ENCODE data around the gene TNS1.

DNA sequence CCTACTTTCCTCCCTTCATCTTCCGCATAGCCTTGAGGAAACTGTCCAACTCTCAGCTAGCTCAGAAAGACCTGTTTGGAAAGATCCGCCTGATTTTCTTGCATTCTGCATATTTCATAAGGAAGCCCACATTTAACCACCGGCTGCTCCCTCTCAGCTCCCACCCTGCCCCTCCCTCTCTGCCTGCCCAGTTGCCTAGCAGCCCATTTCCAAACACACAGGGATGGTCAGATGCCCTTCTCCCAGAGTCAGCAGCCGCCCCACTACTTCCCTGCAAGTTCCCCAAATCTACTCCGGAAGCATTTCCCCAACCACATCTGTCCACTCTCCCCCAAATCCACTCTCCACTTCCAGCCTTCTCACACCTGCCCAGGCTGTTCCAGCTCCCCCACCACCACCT is 96.0 kb downstream of the TNS1 start:
- TF ChIP-seq, protein P1, sequence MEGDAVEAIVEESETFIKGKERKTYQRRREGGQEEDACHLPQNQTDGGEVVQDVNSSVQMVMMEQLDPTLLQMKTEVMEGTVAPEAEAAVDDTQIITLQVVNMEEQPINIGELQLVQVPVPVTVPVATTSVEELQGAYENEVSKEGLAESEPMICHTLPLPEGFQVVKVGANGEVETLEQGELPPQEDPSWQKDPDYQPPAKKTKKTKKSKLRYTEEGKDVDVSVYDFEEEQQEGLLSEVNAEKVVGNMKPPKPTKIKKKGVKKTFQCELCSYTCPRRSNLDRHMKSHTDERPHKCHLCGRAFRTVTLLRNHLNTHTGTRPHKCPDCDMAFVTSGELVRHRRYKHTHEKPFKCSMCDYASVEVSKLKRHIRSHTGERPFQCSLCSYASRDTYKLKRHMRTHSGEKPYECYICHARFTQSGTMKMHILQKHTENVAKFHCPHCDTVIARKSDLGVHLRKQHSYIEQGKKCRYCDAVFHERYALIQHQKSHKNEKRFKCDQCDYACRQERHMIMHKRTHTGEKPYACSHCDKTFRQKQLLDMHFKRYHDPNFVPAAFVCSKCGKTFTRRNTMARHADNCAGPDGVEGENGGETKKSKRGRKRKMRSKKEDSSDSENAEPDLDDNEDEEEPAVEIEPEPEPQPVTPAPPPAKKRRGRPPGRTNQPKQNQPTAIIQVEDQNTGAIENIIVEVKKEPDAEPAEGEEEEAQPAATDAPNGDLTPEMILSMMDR (IDR thresholded peaks at IDR 0.05), result no peak
- TF ChIP-seq EZH2 (IDR thresholded peaks at IDR 0.05), result no peak
